Measurements from ENCODE around the gene SIGLEC7.

The SIGLEC7 gene

DNA sequence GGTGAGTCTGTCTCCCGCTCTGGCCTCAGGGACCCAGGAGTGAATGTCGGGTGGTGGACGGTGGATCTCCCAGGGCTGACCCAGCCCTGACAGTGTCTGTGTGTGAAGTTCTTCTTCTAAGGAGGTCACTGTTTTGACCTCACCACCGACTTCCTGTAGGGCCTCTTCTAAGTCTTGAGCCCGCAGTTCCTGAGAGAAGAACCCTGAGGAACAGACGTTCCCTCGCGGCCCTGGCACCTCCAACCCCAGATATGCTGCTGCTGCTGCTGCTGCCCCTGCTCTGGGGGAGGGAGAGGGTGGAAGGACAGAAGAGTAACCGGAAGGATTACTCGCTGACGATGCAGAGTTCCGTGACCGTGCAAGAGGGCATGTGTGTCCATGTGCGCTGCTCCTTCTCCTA is at the start of gene SIGLEC7:
TSS of gene SIGLEC7 (plus strand) at position 183 of the 400 bp plus-strand sequence. CDS start at position 252, 69 bp downstream.
- no peak for DNase-seq

DNA sequence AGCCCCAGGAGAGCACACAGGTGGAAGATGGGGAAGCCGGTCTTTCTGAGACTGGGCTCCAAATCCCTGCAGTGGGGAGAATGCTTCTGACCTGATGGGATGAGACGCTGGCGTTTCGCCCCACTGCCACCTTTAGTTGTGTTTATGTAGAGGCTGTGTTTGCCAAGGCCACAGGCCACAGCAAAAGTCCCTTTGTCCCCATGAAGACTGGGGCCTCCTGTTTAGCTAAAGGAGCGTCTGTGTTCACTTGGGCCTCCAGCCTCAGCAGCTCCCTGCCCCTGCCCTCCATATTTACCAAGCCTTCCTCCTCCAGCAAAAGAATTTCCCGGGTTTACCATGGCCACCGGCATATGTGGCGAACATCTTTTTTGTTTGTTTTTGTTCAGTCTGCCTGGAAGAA is 49.0 kb upstream of the SIGLEC7 start:
- no peak for DNase-seq

DNA sequence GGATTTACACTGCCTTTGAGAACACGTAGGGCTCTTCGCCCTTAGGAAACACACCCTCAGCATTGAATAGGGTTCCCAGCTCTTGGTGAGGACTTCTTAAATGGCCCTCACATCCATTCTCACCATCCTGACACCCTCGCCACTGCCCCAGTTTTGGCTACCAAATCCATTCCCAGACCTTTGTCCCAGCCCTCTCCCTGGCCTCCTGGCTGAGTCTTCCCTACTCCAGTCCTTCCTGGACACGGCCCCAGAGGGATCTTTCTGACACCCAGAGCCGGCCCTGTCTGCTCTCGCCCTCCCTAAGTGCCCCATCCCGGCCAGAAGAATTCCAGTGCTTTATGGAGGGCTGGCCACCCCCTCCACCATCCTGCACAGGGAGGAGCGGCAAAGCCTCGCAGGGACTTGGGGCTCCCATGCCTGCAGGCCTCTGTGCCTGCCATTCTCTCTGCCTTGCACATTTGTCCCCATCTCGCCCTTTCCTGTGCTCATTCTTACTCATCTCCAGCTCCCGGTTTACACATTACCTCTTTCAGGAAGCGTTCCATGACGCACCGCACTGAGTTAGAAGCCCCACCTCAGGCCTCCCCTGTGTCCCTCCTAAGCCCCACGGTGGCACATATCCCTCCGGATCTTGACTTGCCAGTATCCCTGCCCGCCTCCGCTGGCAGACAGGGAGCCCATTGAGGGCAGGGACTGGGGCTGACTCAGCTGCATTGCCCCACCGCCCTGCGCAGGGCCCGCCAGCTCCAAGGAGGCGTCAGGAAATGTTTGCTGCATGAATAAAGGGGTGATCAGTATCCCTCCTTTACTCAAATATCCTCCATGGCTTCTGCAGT is 48.4 kb upstream of the SIGLEC7 start:
- no peak for DNase-seq

DNA sequence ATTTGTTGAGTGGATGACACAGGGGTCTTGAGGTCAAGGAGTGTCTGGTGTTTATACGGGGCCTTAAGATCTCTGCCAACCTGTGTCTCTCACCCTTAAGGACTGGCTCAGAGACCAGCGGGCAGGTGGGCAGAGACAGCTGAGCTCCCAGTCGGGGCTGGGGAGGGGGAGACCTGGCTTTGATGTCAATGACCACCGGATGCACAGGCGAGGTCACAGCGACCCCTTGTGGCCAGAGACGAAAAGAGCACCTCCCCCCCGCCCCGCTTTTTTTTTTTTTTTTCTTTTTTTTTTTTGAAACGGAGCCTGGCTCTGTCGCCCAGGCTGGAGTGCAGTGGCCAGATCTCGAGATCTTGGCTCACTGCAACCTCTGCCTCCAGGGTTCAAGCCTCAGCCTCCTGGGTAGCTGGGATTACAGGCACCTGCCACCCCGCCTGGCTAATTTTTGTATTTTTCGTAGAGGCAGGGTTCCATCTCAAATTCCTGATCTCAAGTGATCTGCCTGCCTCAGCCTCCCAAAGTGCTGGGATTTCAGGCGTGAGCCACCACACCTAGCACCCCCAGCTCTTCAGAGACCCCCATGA is 47.3 kb upstream of the SIGLEC7 start:
- no peak for DNase-seq

DNA sequence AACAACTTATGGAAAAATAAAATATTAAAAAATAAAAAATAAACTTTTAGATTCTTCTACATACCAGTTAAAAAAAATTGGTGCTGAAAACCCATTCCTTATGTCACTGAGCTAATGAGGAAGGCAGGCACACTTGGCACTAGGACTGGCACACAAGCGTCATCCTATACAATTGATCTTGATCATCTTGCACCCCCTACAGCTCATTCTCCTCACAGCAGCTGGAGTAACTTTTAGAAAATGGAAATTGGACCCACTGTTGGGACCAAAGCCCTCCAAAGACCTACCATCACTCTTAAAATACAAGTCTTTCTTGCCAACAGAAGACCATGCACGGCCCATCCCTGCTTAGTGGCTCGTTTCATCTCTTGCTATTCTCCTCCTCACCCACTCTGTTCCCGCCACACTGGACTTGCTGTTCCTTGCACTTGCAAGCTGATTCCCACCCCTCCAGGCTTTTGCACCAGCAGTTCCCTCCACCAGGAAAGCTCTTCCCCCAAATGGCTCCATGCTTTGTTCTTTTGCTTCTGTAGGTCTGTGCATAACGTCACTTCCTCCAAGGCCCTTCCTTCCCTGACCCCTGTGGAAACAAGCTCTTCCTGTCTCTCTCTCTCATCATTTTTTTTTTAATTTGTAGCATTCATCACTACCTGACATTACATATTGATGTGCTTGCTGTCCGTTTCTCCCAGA is 45.5 kb upstream of the SIGLEC7 start:
- DNase-seq = no peak

DNA sequence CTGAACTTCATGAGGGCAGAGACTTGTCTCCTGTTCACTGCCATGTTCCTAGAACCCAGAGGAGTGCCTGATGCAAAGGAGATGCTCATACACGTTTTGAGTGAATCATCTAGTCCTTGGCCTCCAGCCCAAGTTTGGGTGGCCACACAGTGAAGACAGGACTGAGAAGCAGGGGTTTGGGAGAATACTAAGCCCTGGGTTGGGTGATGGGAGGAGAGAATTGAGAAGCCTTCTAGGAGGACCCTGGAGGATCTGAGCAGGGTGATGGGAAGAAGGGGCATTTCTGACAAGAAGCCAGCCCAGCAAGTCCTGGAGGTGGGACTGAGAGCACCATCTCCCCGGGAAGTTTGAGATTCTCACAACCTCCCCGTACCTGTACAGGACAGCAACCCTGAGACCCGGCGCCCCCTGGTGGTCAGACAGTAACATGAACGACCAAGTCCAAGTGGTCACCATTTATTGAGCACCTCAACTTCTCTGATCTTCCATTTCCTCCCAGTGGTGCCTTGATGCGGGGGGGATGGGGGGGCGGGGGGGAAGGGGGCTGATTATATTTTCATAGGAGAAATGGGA is 44.8 kb upstream of the SIGLEC7 start:
- no peak for DNase-seq

DNA sequence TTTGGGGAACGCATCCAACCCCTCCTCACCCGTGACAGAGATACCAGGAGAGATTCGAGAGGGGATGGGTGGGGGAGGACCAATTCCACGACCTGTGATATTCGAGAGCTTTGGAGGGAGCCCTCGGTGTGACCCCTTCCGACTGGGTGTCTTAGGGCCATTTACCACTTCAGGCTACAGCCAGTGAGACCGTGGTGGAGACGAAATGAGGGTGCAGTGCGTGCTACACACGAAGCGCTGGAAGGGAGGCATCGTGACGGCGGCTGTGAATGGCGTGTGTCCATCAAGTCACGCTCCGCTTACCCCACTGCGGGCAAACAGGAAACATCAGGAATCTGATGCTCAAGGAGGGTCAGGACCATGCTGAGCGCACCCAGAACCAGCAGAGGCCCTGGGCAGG is 44.3 kb upstream of the SIGLEC7 start:
- no peak for DNase-seq

DNA sequence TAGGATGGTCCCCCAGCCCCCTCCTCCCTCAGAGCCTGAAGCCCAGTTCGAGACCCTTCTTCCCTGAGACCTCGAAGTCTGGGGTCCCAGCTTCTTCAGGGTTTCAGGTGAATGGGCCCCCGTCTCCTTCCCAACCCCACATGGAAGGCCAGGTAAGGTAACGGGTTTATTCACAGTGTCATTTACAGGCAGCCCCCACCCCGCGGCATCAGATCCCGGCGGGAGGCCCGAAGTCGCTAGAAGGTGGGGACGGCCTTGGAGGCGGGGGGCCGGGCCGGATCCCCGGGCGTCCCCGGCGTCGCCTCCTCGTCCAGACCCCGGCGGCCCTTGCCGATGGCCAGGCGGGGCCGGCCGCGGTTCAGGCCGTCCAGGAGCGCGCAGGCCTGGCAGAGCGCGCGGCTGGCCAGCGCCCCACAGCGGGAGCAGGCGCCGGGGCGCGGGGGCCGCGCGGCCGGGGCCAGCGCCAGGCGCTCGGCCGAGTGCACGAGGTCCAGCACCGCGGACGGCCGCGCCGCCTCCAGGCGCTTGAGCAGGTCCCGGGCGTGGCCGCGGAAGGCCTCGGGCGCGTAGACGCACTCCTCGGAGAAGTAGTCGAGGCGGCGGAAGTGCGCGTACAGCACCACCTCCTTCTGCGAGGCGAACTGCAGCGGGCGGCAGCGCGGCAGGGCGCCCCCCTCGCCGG is 43.6 kb upstream of the SIGLEC7 start:
- no peak for DNase-seq

DNA sequence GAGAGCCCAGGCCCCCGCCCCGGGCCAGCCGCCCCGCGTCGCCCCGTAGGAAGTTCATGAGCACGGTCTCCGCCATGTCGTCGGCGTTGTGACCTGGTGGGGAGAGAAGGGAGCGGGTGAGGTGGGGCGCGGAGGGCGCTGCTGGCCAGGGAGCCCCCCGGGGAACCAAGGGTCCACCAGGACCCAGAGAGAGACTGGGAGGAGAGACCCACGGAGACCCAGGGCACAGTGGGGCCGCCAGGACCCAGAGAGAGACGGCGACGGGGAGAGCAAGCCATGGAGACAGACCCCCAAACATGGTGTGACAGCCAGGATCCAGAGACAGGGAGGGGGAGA is 43.1 kb upstream of the SIGLEC7 start:
- no peak for DNase-seq

DNA sequence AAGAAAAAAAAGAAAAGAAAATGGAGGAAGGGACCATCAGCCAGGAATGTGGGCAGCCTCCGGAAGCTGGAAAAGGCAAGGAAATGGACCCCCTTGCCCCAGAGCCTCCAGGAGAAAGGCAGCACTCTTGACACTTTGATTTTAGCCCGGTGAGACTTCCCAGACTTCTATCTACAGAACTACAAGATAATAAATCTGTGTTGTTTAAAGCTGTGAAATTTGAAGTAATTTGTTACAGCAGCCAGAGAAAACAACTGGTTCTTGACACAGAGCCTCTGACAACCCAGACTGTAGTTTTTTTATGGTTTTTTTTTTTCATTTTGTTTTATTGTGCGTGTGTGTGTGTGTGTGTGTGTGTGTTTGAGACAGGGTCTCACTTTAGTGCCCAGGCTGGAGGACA is 41.5 kb upstream of the SIGLEC7 start:
- no peak for DNase-seq

DNA sequence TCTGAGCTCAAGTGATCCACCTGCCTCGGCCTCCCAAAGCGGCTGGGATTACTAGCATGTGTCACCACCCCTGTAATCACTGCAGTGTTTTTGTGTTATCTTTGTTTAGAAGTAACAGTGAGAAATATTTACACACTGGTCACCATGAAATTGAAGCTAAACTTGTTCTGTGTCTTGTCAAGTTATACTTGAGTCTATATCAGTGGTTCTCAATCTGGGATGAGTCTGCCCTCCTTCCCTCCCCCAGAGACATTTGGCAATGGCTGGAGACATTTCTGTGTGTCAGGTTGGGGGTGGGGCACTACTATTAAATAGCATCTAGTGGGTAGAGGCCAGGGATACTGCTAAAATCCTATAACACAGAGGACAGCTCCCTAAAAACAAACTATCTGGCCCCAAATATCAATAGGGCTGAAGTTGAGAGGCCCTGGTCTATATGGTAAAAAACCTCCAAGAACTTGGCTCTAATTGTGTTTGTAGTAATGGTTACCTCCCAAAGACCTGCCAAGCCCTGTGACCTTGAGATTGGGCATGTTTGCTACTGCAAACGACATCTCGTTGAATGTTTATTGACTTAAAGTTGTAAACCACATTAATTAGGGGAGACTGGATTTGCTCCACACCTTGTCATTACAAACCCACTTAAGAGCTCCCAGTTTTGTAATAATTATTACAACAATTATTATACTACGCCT is 40.8 kb upstream of the SIGLEC7 start:
- DNase-seq = no peak

DNA sequence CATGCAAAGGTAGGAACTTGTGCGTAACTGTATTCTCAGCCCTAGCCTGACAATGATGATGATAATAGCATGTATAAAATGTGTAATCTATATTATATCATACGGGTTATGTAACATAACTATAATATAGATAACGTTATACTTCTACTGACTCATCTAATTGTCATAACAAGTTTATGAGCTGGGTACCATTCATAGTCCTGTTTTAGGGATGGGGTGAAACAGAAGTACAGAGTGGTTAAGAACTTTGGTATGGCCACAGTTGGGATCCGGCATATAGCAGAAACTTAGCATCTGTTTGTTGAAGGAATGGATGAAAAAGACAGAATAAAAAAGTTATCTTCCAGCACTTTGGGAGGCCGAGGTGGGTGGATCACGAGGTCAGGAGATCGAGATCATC is 39.1 kb upstream of the SIGLEC7 start:
- no peak for DNase-seq

DNA sequence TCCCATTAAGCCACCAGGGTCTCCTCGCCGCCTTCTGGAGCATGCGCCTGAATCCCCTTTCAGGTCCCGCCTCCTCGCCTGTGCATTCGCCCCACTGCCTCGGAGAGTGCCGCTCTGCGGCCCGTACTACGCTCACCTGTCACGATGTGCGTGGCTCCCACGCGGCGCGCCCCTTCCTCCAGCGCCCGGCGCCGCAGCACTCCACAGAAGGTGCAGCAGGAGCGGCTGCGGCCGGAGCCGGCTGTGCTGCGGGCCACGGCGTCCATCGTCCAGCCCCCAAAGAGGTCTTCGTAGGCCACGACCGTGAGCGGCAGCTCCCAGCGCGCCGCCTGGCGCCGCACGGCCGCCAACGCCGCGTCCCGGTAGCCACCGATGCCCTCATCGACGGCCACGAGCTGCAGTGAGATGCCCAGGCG is 38.2 kb upstream of the SIGLEC7 start:
- DNase-seq = no peak

DNA sequence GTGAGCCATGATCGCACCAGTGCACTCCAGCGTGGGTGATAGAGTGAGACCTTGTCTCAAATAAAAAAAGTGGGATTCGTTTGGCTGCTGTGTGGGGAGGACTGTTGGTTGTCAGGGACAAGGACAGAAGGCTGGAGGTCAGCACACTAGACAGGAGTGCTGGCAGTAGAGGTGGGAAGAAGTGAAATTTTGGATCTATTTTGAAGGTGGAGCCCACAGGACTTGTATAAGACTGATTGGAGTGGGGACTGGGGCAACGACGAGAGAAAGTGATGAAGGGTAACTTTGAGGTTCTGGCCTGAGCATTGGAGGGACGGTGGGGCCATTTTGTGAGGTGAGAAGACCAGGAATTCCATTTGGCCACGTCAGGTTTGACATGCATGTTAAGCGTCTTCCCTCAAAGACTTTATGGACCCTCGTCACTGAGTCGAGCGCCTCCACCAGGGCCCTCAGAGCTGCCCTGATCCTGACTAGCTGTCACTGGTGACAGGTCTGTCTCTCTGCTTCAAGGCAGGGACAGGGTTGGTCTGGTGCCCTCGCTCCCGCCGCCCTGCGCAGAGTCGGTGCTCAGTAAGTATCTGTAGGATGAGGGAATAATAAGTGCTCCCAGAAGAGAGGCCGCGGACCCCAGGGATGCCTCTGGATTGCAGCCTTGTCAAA is 34.6 kb upstream of the SIGLEC7 start:
- no peak for DNase-seq

DNA sequence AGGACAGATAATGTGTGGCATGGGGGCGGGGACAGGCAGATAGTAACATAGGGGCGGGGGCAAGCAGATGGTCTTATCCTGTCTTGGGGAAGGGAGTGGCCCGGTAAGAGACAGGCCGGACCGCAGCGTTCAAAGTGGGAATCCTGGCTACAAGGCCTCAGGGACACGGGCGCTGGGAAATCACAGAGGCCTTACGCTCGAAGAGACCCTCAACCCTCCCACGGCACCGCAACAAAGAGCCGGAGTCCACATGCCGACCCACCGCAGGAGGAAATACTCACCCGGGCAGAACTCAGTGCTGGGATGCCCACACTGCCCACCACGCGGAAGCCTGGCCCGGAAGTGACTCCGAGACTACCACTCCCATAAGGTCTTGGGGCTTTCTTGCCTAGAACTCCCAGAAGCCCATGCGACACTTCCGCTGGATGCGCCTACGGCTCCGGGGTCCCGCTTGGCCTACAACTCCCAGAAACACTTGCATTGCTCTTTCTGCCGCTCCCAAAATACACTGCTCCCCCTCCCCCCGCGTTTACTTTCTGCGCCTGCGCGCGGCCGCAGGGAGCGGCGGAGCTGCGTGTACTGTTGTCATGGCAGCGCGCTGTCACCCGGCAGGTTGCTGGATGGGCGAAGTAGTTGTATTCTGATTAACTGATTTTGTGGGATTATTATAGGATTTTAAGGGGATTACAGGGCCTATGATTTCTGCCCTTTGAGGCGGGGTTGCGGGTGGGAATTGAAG is 33.9 kb upstream of the SIGLEC7 start, which contains the start of gene CTU1:
TSS of gene CTU1 (minus strand) at position 344 of the 739 bp plus-strand sequence. CDS start 3,840 bp downstream, outside the sequence.
- DNase-seq = peak; percentile 89

DNA sequence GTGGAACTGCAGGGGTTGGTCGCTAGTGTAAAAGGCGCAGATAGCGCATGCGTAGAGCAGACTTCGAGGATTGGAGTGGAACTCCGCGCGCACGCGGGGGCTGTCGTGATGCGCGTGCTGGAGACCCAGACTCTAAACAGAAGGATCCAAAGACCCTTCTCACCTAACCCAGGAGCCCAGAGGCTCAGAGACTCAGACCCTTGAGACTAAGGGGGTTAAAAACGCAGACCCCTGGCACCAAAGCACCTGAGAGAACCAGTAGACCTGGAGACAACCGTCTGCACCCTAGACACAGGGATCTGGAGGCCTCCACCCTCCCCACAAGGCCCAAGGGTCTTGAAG is 33.3 kb upstream of the SIGLEC7 start:
- no peak for DNase-seq

DNA sequence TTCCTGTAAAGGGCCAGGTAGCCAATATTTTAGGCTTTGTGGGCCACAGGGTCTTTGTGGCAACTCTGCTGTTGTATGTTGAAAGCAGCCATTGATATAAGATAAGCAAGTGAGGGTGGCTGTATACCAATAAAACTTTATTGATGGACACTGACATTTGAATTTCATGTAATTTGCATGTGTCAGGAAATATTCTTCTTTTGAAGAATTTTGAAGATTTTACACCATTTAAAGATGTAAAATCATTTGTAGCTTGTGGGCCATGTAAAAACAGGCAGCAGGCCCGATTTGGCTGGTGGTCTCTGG is 31.5 kb upstream of the SIGLEC7 start:
- no peak for DNase-seq

DNA sequence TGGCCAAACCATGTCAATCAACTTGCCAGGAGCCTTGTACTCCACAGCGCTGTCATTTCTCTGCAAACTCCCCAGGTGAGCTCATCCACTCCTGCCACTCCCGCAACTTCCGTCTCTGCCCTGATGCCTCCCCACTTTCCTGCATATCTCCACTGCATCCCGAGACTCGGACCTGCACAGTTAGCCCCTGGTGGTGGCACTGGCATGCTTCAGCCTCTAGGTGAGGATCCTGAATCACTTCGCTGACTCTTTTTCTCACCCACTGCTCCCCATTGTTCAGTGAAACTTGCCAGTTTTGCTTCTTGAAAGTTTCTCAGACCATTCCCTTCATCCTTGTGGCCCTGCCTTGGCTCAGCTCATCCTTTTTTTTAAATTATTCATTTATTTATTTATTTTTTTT is 30.5 kb upstream of the SIGLEC7 start:
- no peak for DNase-seq

DNA sequence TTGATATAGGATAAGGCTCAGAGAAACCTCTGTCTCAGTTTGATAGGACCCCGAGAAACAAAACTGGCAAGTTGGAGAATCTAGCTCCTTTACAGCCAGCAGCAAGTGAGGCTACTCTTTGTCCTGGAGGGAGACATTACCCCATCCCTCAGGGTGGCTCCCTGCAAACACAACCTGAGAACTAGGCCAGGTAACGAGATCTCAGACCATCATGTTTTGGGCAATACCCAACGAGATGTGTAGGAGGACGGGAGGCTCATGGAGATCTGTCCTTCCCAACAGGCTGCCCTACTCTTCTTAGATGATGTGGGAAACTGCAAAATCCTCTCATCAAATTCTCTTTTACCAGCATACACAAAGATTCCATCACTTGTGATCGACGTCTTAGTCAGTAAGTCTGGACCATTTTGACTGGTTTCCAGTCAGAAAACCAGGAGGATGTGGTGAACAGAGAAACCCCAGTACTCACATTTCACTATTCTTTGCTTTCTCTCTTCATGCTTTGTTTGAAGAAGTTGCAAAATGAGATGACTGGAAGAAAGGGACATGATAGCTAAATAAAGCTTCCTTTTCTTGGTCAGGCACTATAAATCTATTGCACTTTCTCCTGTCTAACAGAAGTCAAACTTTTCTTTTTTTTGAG is 27.9 kb upstream of the SIGLEC7 start:
- no peak for DNase-seq

DNA sequence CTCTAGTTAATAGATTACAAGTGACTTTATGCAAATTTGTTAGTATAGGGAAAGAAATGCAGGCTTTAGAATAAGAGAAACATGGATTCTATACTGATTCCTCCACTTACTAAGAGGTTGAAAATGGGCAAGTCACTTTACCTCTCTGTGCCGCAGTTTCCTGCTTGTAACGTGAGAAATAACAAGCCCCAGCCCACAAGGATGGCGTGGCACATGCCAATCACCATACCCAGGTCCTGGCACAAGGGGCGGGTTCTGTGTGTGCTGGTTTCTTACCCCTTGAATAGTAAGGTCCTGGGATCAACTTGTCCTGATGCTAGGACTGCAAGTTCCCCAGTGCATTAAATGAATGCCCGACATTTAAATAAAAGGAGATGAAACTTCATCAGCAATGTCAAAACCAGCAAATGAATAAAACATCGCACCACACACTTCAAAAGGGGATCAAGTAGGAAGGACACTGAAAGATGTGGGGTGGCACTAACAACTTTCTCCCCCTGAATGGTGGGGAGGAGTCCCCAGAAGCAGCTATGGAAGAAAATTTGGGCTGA is 25.3 kb upstream of the SIGLEC7 start:
- no peak for DNase-seq

DNA sequence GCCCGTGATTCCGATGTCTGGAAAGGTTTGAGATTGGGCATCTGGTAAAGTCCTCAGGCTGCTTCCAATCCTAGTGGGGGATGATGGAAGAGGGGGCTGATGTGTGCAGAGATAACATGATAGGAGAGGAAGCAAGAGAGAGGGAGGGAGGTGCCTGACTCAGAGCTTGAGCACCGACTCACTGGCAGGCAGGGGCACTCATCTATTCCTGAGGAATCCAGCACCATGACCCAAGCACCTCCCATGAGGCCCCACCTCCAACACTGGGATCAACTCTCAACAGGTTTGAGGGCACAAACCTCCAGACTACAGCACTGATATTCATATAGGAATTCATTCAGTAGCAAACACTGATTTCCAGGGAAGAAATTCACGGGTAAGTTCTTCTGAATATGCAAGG is 23.0 kb upstream of the SIGLEC7 start:
- no peak for DNase-seq
